Endothelial cell of umbilical vein (primary cell): ENCODE results near the gene SETD3. TPM values are rescaled to one million over a fixed set of nuclear protein-coding genes. Genes with fewer than 3 reads are reported as not detected.

Experiments
- BruUV-seq: library from RNA; stranded (reverse); fragments of 400-500 nt; replicated peaks from 2 replicates; lab custom pipeline; 2021; lab: Mats Ljungman, UMichigan
- CTCF ChIA-PET: fragments of 300-600, 350-600 bp; sonication (Branson Sonifier 250); formaldehyde crosslinking; loops from one replicate; lab custom pipeline; 2021; ENCODE audit warnings: antibody characterized with exemption, inconsistent platforms; lab: Charles Lee
- POLR2A ChIA-PET: fragments of 300-600, 350-600 bp; sonication (Branson Sonifier 250); formaldehyde crosslinking; loops from one replicate; lab custom pipeline; 2021; ENCODE audit warnings: antibody characterized with exemption, inconsistent platforms; lab: Charles Lee
- DNase-seq: peaks from one replicate; pipeline ENCODE4 v3.0.0-alpha.2; 2011; ENCODE audit warnings: low read depth, low spot score
- FAIRE-seq: peaks from 2 replicates; lab custom pipeline; 2011; peaks lifted over from hg19 to GRCh38; lab: Jason Lieb, UNC
- H2AFZ ChIP-seq: 2 replicates; pipeline ENCODE4 v1.6.0; 2012; ENCODE audit warnings: low read depth, low read length, control low read depth, inconsistent platforms
- H3K27ac ChIP-seq: 2 replicates; pipeline ENCODE4 v1.5.1; 2011; ENCODE audit warnings: low read depth, mild to moderate bottlenecking, control low read depth, low read length, moderate library complexity; ENCODE audit not compliant: insufficient read depth
- H3K27me3 ChIP-seq, 2 experiments: 2 replicates each; pipeline versions ENCODE4 v1.6.0 to v1.6.1; 2011; ENCODE audit warnings: low read length in 2 of 2, mixed read lengths in 1 of 2; ENCODE audit not compliant: control insufficient read depth in 2 of 2, insufficient read depth in 2 of 2
- H3K36me3 ChIP-seq, 2 experiments: 2 replicates in 1 of 2; 3 replicates in 1 of 2; pipeline ENCODE4 v1.5.1; 2011; ENCODE audit warnings: low read length in 2 of 2, mild to moderate bottlenecking in 1 of 2, moderate library complexity in 1 of 2; ENCODE audit not compliant: control insufficient read depth in 2 of 2, insufficient read depth in 2 of 2; ENCODE audit errors: extremely low read depth in 1 of 2
- H3K4me1 ChIP-seq: 3 replicates; pipeline ENCODE4 v1.5.1; 2011; ENCODE audit warnings: mild to moderate bottlenecking, low read length; ENCODE audit not compliant: control insufficient read depth, insufficient read depth; ENCODE audit errors: extremely low read depth
- H3K4me2 ChIP-seq: 2 replicates; pipeline ENCODE4 v1.6.1; 2011; ENCODE audit warnings: low read length, control low read depth, mixed read lengths; ENCODE audit not compliant: insufficient read depth
- H3K4me3 ChIP-seq, 3 experiments: fragments of 200-600 bp in 1 of 3; sonication (generic), shearing (Covaris generic) in 1 of 3; replicated peaks in 1 of 3; 2 replicates each; pipeline ENCODE4 v1.5.1; 2011 to 2016; ENCODE audit warnings: control low read depth in 3 of 3, low read length in 3 of 3, mild to moderate bottlenecking in 2 of 3, inconsistent platforms in 1 of 3, low read depth in 1 of 3, moderate library complexity in 1 of 3; ENCODE audit not compliant: insufficient read depth in 1 of 3
- H3K79me2 ChIP-seq: 2 replicates; pipeline ENCODE4 v1.6.0; 2012; ENCODE audit warnings: low read length, inconsistent platforms; ENCODE audit not compliant: control insufficient read depth, insufficient read depth
- H3K9ac ChIP-seq: replicated peaks from 2 replicates; pipeline ENCODE3; 2011; ENCODE audit warnings: low read length, control low read depth; ENCODE audit not compliant: insufficient read depth; ENCODE audit errors: extremely low read depth
- H3K9me1 ChIP-seq: replicated peaks from 3 replicates; pipeline ENCODE4 v1.6.0; 2011; ENCODE audit warnings: mild to moderate bottlenecking, low read length; ENCODE audit not compliant: control insufficient read depth, insufficient read depth; ENCODE audit errors: extremely low read depth
- H3K9me3 ChIP-seq: replicated peaks from 2 replicates; pipeline ENCODE4 v1.5.1; 2012; ENCODE audit warnings: low read length, inconsistent platforms; ENCODE audit not compliant: control insufficient read depth, insufficient read depth
- H4K20me1 ChIP-seq: replicated peaks from 2 replicates; pipeline ENCODE3; 2011; ENCODE audit warnings: mild to moderate bottlenecking, low read length; ENCODE audit not compliant: control insufficient read depth, insufficient read depth; ENCODE audit errors: extremely low read depth
- EZH2 ChIP-seq: IDR thresholded peaks from 2 replicates; pipeline ENCODE4 v1.6.1; 2012; ENCODE audit warnings: borderline replicate concordance, low read depth, mild to moderate bottlenecking, moderate library complexity, low read length, inconsistent platforms; ENCODE audit not compliant: severe bottlenecking
- FOS ChIP-seq: IDR thresholded peaks from 2 replicates; pipeline ENCODE4 v1.6.1; 2011; ENCODE audit warnings: mild to moderate bottlenecking, low read length, moderate library complexity, borderline replicate concordance; ENCODE audit not compliant: insufficient read depth
- GATA2 ChIP-seq: IDR thresholded peaks from 2 replicates; pipeline ENCODE4 v1.7.0; 2011; ENCODE audit warnings: low read depth, mild to moderate bottlenecking, moderate library complexity, mixed read lengths, low read length; ENCODE audit not compliant: insufficient read length, insufficient read depth
- JUN ChIP-seq: IDR thresholded peaks from 2 replicates; pipeline ENCODE4 v1.6.1; 2011; ENCODE audit warnings: borderline replicate concordance, low read depth; ENCODE audit not compliant: insufficient read length, insufficient read depth
- MYC ChIP-seq: IDR thresholded peaks from one replicate; pipeline ENCODE4 v1.6.1; 2011; ENCODE audit warnings: mild to moderate bottlenecking, low read depth, low read length
- POLR2A ChIP-seq: IDR thresholded peaks from 2 replicates; pipeline ENCODE4 v1.6.1; 2012; ENCODE audit warnings: low read depth, mild to moderate bottlenecking, control low read depth, low read length
- POLR2AphosphoS5 ChIP-seq: IDR thresholded peaks from 2 replicates; pipeline ENCODE4 v1.6.1; 2012; ENCODE audit warnings: low read depth, mild to moderate bottlenecking, control low read depth, low read length, moderate library complexity; ENCODE audit not compliant: insufficient read depth
- dilution Hi-C: fragments of 300-500 bp; cut with MboI; formaldehyde crosslinking; loops from one replicate; pipeline ENCODE4 v1.15.0; 2019; ENCODE audit warnings: low sequenced_read_pairs; ENCODE audit not compliant: extremely low pct_ligation_motif_present
- intact Hi-C: fragments of 100-400 bp; cut with micrococcal nuclease; formaldehyde crosslinking; loops from one replicate; pipeline ENCODE4 v1.10.0; 2022
- polyA plus RNA-seq, 4 experiments: library from polyadenylated mRNA; depleted of rRNA in 3 of 4; stranded (reverse) in 3 of 4; unstranded in 1 of 4; fragments of >200 nt; gene quantifications; 2 replicates each; pipeline versions ENCODE4 v1.2.1 to v1.2.3, GENCODE V29; 2011 to 2012; ENCODE audit warnings: missing spikeins in 1 of 4
- total RNA-seq: library from RNA; stranded (reverse); gene quantifications from 2 replicates; pipeline ENCODE4 v1.2.3, GENCODE V29; 2021
- TF ChIP-seq, protein P1 (sequence below): IDR thresholded peaks from 2 replicates; pipeline ENCODE4 v1.6.1; 2011; ENCODE audit not compliant: insufficient read depth, insufficient read length
- TF ChIP-seq, protein P2 (sequence below), 2 donors: IDR thresholded peaks; 1 replicate in 1 of 2; 2 replicates in 1 of 2; pipeline ENCODE4 v1.5.1; 2011; ENCODE audit warnings: low read length in 2 of 2, mild to moderate bottlenecking in 2 of 2, moderate library complexity in 2 of 2, control low read depth in 1 of 2, inconsistent platforms in 1 of 2, low read depth in 1 of 2; ENCODE audit not compliant: insufficient read depth in 1 of 2; ENCODE audit errors: extremely low read depth in 1 of 2

Gene SETD3
- total and polyA plus RNA-seq, 2 donors (not counting 3 experiments of a cell fraction or from before 2014, with no cell fraction given): 18.1 to 53.1 TPM

DNA sequence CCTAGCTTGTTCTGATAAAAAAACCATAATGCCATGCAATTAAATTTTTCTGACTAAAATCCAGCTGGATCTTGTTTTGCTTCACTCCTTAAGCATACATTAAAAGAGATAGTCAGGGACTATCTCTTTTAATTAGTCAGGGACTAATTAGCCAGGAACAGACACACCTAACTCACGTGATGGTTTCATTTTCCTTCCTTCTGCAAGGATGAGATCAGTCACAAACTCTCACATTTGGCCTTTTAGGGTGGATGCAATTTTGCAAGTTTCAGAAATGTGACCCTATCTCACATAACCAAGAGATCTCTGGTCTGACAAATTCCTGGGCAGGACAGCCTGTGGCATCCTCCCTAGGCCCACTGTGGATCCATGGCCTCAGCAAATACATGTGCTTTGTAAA lies 62.4 kb downstream of the SETD3 start:
- no peak overlapping the region for H3K4me3 ChIP-seq
- peaks cover 0 to 2% of the 10 kb centered on the region in 2 experiments for H3K36me3 ChIP-seq
- DNase-seq: no peak
- no peak for FAIRE-seq
- no TSS peak for BruUV-seq
- H3K27ac ChIP-seq: no peak overlapping the region
- H4K20me1 ChIP-seq: no peaks in the 10 kb centered on the region
- no peak overlapping the region for H2AFZ ChIP-seq
- intact Hi-C loops (loop anchor here (5.0 kb wide), 1 partner anchor 146 kb away; the partner anchor contains the start of gene BCL11B), dilution Hi-C loops (no loop called here)
- H3K4me1 ChIP-seq: peaks cover 3% of the 10 kb centered on the region
- TF ChIP-seq, protein P1, sequence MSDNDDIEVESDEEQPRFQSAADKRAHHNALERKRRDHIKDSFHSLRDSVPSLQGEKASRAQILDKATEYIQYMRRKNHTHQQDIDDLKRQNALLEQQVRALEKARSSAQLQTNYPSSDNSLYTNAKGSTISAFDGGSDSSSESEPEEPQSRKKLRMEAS: no peak
- TF ChIP-seq JUN: no peak
- TF ChIP-seq POLR2AphosphoS5: no peak
- no peak for TF ChIP-seq FOS
- TF ChIP-seq, protein P2, sequence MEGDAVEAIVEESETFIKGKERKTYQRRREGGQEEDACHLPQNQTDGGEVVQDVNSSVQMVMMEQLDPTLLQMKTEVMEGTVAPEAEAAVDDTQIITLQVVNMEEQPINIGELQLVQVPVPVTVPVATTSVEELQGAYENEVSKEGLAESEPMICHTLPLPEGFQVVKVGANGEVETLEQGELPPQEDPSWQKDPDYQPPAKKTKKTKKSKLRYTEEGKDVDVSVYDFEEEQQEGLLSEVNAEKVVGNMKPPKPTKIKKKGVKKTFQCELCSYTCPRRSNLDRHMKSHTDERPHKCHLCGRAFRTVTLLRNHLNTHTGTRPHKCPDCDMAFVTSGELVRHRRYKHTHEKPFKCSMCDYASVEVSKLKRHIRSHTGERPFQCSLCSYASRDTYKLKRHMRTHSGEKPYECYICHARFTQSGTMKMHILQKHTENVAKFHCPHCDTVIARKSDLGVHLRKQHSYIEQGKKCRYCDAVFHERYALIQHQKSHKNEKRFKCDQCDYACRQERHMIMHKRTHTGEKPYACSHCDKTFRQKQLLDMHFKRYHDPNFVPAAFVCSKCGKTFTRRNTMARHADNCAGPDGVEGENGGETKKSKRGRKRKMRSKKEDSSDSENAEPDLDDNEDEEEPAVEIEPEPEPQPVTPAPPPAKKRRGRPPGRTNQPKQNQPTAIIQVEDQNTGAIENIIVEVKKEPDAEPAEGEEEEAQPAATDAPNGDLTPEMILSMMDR (IDR thresholded peaks at IDR 0.05; ENCODE audit: extremely low read depth in 1 of 2, insufficient read depth in 1 of 2, low read depth in 1 of 2, low read length in 2 of 2): no peak
- TF ChIP-seq EZH2: no peak
- no peak for TF ChIP-seq GATA2
- no peak for TF ChIP-seq MYC
- TF ChIP-seq POLR2A: no peak
- H3K9me1 ChIP-seq: no peaks in the 10 kb centered on the region
- no peak overlapping the region for H3K9ac ChIP-seq
- no peaks in the 10 kb centered on the region for H3K27me3 ChIP-seq
- ChIA-PET CTCF (interaction anchor here (8.5 kb wide), 1 partner anchor 27 kb away, joined by 237 read pairs; no protein-coding TSS in a partner anchor), POLR2A (no interaction called here)
- no peak overlapping the region for H3K4me2 ChIP-seq
- no peaks in the 10 kb centered on the region for H3K9me3 ChIP-seq
- peaks cover 7% of the 10 kb centered on the region for H3K79me2 ChIP-seq
